Natural killer cell treated with Interleukin-12 subunit alpha and Interleukin-12 subunit beta and Interleukin-15 and Interleukin-18, amount 100 ng/mL, for 72 hours (primary cell): ENCODE results near the gene THSD7B. TPM values are rescaled to one million over a fixed set of nuclear protein-coding genes. Genes with fewer than 3 reads are reported as not detected.

Experiments
- ATAC-seq, 2 donors: fragments of 150-1000 bp; cut with Tn5 transposase in 1 of 2; sonication (Bioruptor Pico), chemical (Tn5 transposase) in 1 of 2; 2 replicates each; pipeline ENCODE4 v1.10.0; 2021
- DNase-seq: peaks from one replicate; pipeline ENCODE4 v3.0.0; 2022; ENCODE audit warnings: low spot score
- H3K27ac Mint-ChIP-seq, 2 donors: 1 replicate in 1 of 2; 2 replicates in 1 of 2; pipeline ENCODE4 v1.8.0; 2022; ENCODE audit warnings: mixed read lengths in 2 of 2, mild to moderate bottlenecking in 1 of 2, moderate library complexity in 1 of 2
- H3K27me3 Mint-ChIP-seq, 2 donors: 1 replicate in 1 of 2; 2 replicates in 1 of 2; pipeline ENCODE4 v1.8.0; 2022; ENCODE audit warnings: mixed read lengths in 2 of 2
- H3K36me3 Mint-ChIP-seq: one replicate; pipeline ENCODE4 v1.8.0; 2022; ENCODE audit warnings: mixed read lengths
- H3K4me1 Mint-ChIP-seq, 2 donors: 1 replicate in 1 of 2; 2 replicates in 1 of 2; pipeline ENCODE4 v1.8.0; 2022; ENCODE audit warnings: low read depth in 2 of 2, mixed read lengths in 2 of 2, mild to moderate bottlenecking in 1 of 2
- H3K4me3 Mint-ChIP-seq: one replicate; pipeline ENCODE4 v1.8.0; 2022; ENCODE audit warnings: mixed read lengths
- H3K9me3 Mint-ChIP-seq: 2 replicates; pipeline ENCODE4 v1.8.0; 2022; ENCODE audit warnings: mixed read lengths
- total RNA-seq, 2 donors: library from RNA; stranded (reverse); gene quantifications; one replicate each; pipeline ENCODE4 v1.2.3, GENCODE V29; 2022

THSD7B gene
- total RNA-seq, 2 donors from 2014 or later = not detected

GRCh38 chr2:137002896-137003295 is 237.6 kb downstream of the THSD7B start:
- Mint-ChIP-seq H3K4me1 (no peaks in the 10 kb centered on the region), H3K36me3 (no peaks in the 10 kb centered on the region), H3K4me3 (no peak overlapping the region), H3K9me3 (peaks cover 3% of the 10 kb centered on the region), H3K27ac (no peak overlapping the region), H3K27me3 (no peaks in the 10 kb centered on the region)
- DNase-seq (no peak), ATAC-seq (no peak)

- Mint-ChIP-seq H3K4me3 (no peak overlapping the region), H3K36me3 (no peaks in the 10 kb centered on the region), H3K27me3 (no peaks in the 10 kb centered on the region), H3K27ac (no peak overlapping the region), H3K4me1 (no peaks in the 10 kb centered on the region), H3K9me3 (peaks cover 3% of the 10 kb centered on the region)
- DNase-seq = no peak
- no peak for ATAC-seq
These were observed 239.9 kb downstream of the THSD7B start for GRCh38 chr2:137005210-137005609.

GRCh38 chr2:137007938-137008337 is 242.6 kb downstream of the THSD7B start:
- peaks cover 7% of the 10 kb centered on the region for H3K9me3 Mint-ChIP-seq
- no peak for DNase-seq
- no peak overlapping the region for H3K27ac Mint-ChIP-seq
- no peak for ATAC-seq
- no peaks in the 10 kb centered on the region for H3K36me3 Mint-ChIP-seq
- H3K4me1 Mint-ChIP-seq = no peaks in the 10 kb centered on the region
- H3K4me3 Mint-ChIP-seq = no peak overlapping the region
- H3K27me3 Mint-ChIP-seq = no peaks in the 10 kb centered on the region

- Mint-ChIP-seq H3K4me3 (no peak overlapping the region), H3K36me3 (no peaks in the 10 kb centered on the region), H3K9me3 (peaks cover 4% of the 10 kb centered on the region), H3K27ac (no peak overlapping the region), H3K27me3 (no peaks in the 10 kb centered on the region), H3K4me1 (no peaks in the 10 kb centered on the region)
- no peak for ATAC-seq
- no peak for DNase-seq
These were observed 244.6 kb downstream of the THSD7B start for GRCh38 chr2:137009953-137010352.

DNA sequence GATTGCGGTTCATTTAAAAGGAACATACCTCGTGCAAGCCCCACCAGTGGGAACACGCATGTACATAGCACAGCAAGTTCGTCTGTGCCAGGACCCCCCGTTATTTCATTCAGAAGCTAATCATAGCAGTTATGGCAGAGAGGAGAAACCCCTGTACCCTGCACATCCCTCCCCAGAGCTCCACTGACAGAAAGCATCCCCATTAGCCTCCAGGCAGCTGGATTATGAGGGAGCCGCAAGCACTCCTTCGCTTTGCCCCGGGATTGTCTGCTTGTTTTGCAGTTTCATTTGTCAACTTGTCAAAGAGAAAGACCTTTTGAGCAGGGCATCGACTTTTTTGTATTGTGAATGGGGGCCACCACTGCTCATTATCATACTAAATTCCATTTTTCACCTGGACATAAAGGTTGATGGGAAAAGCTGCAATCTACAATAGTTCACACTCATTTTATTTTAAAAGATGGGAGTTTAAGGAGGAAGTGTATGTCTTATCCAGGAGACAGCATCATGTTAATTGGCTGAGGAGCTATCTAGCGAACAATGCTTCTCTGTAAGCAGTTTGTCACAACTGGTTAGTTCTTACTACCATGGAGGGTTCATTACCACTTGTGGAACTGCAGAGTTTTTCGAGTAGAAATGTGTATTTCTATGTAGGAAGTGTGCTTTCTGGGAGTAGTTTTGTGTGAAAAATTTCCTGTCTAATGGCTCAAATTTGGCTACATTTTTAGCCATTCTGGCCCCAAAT is 255.3 kb downstream of the THSD7B start:
- Mint-ChIP-seq H3K4me1 (no peaks in the 10 kb centered on the region), H3K27ac (no peak overlapping the region), H3K4me3 (no peak overlapping the region), H3K36me3 (no peaks in the 10 kb centered on the region), H3K9me3 (peaks cover 3% of the 10 kb centered on the region), H3K27me3 (no peaks in the 10 kb centered on the region)
- ATAC-seq (no peak), DNase-seq (no peak)

DNA sequence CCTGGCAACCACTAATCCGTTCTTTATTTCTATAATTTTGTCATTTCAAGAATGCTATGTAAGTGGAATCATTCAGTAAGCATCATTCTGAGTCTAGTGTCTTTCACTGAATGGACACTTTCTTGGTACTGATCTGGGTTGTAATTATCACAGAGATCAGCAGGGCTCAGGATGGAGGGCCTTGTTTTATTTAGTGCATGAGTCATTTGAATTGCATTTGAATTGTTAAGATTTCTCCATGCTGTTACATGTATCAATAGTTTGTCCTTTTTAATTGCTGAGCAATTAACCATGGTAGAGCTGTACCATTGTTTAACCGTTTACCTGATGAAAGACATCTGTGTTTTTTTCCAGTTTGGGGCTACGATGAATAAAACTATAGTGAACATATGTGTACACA is 256.4 kb downstream of the THSD7B start:
- Mint-ChIP-seq H3K9me3 (peaks cover 3% of the 10 kb centered on the region), H3K4me1 (no peaks in the 10 kb centered on the region), H3K4me3 (no peak overlapping the region), H3K36me3 (no peaks in the 10 kb centered on the region), H3K27ac (no peak overlapping the region), H3K27me3 (no peaks in the 10 kb centered on the region)
- no peak for DNase-seq
- ATAC-seq = no peak

GRCh38 chr2:137023205-137023604 is 257.9 kb downstream of the THSD7B start:
- H3K36me3 Mint-ChIP-seq = no peaks in the 10 kb centered on the region
- no peaks in the 10 kb centered on the region for H3K4me1 Mint-ChIP-seq
- H3K4me3 Mint-ChIP-seq = no peak overlapping the region
- H3K27me3 Mint-ChIP-seq = no peaks in the 10 kb centered on the region
- peaks cover 3% of the 10 kb centered on the region for H3K9me3 Mint-ChIP-seq
- ATAC-seq (no peak), DNase-seq (no peak)
- no peak overlapping the region for H3K27ac Mint-ChIP-seq

DNA sequence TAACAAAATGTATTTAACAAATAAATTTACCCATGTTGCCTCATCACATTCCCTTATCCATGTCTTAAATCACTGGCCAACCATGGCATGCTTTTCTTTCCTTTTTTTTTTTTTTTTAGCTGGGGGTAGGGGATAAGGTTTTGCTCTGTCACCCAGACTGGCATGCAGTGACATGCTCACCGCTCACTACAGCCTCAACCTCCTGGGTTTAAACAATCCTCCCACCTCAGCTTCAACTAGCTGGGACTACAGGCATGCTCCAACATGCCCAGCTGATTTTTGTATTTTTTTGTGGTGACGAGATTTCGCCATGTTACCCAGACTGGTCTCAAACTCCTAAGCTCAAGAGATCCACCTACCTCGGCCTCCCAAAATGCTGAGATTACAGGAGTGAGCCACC is 266.4 kb downstream of the THSD7B start:
- Mint-ChIP-seq H3K4me1 (no peaks in the 10 kb centered on the region), H3K36me3 (no peaks in the 10 kb centered on the region), H3K27me3 (no peaks in the 10 kb centered on the region), H3K27ac (no peak overlapping the region), H3K9me3 (peaks cover 6% of the 10 kb centered on the region), H3K4me3 (no peak overlapping the region)
- ATAC-seq (no peak), DNase-seq (no peak)

- no peaks in the 10 kb centered on the region for H3K27me3 Mint-ChIP-seq
- DNase-seq = no peak
- H3K9me3 Mint-ChIP-seq = peaks cover 3% of the 10 kb centered on the region
- H3K27ac Mint-ChIP-seq = no peak overlapping the region
- H3K36me3 Mint-ChIP-seq = no peaks in the 10 kb centered on the region
- no peak for ATAC-seq
- H3K4me1 Mint-ChIP-seq = no peaks in the 10 kb centered on the region
- no peak overlapping the region for H3K4me3 Mint-ChIP-seq
These were observed 271.3 kb downstream of the THSD7B start for GRCh38 chr2:137036619-137037018.

- no peaks in the 10 kb centered on the region for H3K36me3 Mint-ChIP-seq
- no peaks in the 10 kb centered on the region for H3K9me3 Mint-ChIP-seq
- H3K4me3 Mint-ChIP-seq = no peak overlapping the region
- H3K27me3 Mint-ChIP-seq = no peaks in the 10 kb centered on the region
- H3K27ac Mint-ChIP-seq = no peak overlapping the region
- ATAC-seq (no peak), DNase-seq (no peak)
- no peaks in the 10 kb centered on the region for H3K4me1 Mint-ChIP-seq
These were observed 274.3 kb downstream of the THSD7B start for GRCh38 chr2:137039482-137040152.

DNA sequence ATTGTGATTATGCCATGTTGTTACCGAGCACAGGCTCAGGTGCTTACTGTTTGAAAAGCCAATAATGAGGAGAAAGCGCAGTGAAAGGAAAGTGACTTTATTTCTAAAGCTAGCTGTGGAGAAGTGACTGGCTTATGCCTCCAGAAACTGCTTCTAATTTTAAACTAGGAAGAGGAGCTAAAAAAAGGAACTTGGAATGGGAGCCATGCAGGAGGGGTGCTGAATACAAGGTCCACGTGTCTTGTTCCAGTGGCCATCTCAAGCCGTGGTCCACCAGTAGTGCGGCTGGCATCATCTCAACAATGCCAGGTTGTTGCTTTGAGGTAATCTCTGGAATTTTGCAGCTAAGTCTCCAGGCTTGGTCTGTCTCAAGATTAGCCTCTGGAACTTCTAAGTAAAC is 282.0 kb downstream of the THSD7B start:
- DNase-seq (no peak), ATAC-seq (no peak)
- Mint-ChIP-seq H3K27ac (no peak overlapping the region), H3K27me3 (no peaks in the 10 kb centered on the region), H3K4me3 (no peak overlapping the region), H3K4me1 (no peaks in the 10 kb centered on the region), H3K36me3 (no peaks in the 10 kb centered on the region), H3K9me3 (peaks cover 4% of the 10 kb centered on the region)

DNA sequence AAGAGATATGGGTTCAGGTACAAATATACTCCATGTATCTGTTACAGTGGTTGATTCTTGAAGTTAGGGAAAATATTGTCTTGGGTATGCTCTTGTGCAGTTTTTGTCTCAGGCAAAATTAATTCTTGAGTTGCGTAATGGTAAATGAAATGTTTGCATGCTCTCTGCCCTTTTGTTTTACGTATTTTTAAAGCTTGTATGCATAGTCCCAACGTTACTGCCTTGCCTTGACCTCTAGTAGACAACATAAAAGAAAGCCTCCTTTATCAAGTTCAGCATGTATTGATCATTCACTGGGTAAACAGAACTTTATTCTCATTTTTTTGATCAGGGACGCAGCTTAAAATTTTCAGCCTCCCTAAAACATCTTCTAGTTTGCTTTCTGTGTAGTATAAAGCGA is 283.1 kb downstream of the THSD7B start:
- H3K27me3 Mint-ChIP-seq = no peaks in the 10 kb centered on the region
- no peak for DNase-seq
- peaks cover 6% of the 10 kb centered on the region for H3K9me3 Mint-ChIP-seq
- H3K4me3 Mint-ChIP-seq = no peak overlapping the region
- no peaks in the 10 kb centered on the region for H3K36me3 Mint-ChIP-seq
- ATAC-seq = no peak
- H3K27ac Mint-ChIP-seq = no peak overlapping the region
- no peaks in the 10 kb centered on the region for H3K4me1 Mint-ChIP-seq

- Mint-ChIP-seq H3K4me1 (no peaks in the 10 kb centered on the region), H3K27me3 (no peaks in the 10 kb centered on the region), H3K9me3 (peaks cover 13% of the 10 kb centered on the region), H3K4me3 (no peak overlapping the region), H3K36me3 (no peaks in the 10 kb centered on the region), H3K27ac (no peak overlapping the region)
- DNase-seq = no peak
- no peak for ATAC-seq
These were observed 284.2 kb downstream of the THSD7B start for GRCh38 chr2:137049518-137049917.

DNA sequence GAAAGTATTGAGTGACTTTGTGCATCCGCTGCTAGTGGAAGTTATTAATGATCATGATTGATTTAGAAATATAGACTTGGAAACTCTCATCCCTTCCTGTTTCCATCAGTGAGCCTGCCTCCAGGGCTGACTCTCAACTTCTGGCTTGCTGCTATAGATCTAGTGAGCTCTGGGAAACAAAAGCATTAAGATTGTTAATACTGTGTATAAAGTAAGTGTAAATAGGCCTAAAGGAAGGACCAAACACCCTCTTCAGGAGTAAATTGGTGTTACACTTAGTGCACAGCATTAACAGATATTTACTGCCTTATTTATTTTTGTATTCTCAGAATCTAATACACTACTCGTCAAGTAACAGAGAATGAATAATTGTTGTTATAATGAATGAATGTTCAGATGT is 285.6 kb downstream of the THSD7B start:
- ATAC-seq (no peak), DNase-seq (no peak)
- Mint-ChIP-seq H3K27me3 (no peaks in the 10 kb centered on the region), H3K36me3 (no peaks in the 10 kb centered on the region), H3K4me3 (no peak overlapping the region), H3K4me1 (no peaks in the 10 kb centered on the region), H3K9me3 (peaks cover 12% of the 10 kb centered on the region), H3K27ac (no peak overlapping the region)
